Medulla oblongata (tissue), 1 donor: Measurements from ENCODE around the gene BRME1.

Experiments
- DNase-seq: peaks from one replicate; pipeline ENCODE4 v3.0.0-alpha.2; 2015; ENCODE audit errors: extremely low spot score

Gene BRME1

DNA sequence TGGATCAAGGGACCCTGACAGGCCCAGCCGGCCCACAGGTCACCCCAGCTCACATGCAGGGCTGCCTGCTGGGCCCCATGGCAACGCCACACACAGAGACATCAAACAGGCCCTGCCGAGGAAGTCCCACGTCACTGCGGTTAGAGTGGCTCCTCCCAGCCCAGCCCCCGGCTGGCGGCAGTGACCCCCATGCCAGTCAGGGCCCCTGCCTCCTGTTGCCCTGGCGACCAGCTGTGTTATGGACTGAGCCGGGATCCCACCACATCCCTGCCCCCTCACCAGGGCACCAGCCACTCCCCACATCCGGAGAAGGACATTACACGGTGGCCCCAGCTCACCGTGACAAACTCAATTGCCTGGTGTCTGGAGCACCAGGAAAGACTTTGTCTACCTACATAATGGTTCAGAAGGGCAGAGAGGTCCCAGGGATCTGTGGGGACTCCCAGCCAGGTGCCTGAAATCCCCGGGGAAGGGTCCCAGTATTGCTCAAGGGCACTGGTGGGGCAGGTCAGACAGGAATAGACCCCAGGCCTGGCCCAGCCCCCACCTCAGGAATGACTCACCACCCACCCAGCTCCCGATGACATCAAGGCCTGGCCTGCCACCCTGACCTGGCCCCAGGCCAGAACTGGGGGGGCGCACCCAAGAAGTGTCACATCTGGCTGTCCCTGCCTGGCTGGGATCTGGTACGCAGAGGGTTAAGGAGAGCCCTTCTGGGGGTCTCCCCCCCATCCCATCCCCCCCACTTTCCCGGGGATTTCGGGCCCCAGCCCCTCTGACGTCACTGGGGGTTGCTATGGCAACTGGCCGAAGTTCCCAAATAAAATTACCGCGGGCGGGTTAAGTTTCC, 59.1 kb downstream of the BRME1 start:
- DNase-seq: peak; percentile 85

GRCh38 chr19:13844130-13844631, 61.7 kb downstream of the BRME1 start:
- no peak for DNase-seq

GRCh38 chr19:13843104-13843921, 62.6 kb downstream of the BRME1 start:
- no peak for DNase-seq

GRCh38 chr19:13842291-13843103, 63.4 kb downstream of the BRME1 start:
- DNase-seq: peak; percentile 80

- no peak for DNase-seq
Observed at GRCh38 chr19:13841962-13842290, 64.0 kb downstream of the BRME1 start.

- no peak for DNase-seq
Observed at GRCh38 chr19:13841086-13841961, 64.6 kb downstream of the BRME1 start.

GRCh38 chr19:13840305-13841085, 65.4 kb downstream of the BRME1 start:
- no peak for DNase-seq

GRCh38 chr19:13839938-13840304, 66.0 kb downstream of the BRME1 start:
- DNase-seq: no peak

DNA sequence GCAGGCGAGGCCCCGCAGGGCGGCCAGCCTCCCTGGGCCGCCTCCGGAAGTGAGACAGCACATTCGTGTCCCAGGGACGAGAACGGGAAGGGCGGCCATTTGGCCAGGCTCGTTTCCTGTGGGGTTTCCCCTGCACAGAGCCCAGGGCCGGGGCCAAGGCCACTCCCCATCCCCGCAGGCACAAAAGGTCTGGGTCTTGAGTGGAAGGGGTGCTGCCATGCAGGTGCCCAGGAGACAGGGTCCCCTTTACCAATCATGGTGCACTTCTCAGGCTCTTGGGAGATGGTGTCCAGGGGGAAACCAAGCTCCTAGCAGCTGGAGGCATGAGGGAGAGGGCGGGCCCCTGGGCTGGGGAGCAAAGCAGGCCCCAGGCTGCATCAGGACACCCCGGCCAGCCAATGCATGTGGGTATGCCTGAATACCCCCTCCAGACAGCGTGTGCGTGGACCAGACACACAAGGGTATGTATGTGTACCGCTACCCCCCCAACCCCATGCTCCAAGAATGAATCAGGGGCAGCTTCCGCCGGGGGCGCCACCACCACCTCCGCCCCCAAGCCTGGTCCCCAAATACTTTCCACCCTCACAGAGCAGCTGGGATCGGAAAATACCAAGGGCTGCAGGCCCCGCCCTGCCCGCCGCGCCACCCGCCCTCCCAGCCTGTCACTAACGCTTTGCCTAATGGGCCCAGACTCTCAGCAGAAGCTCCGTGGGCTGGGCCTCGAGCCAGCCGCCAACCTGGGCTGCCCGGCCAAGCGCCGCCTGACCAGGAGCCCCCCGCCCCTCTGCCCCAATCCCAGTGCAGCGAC, 66.6 kb downstream of the BRME1 start:
- DNase-seq: peak; percentile 72

- DNase-seq: no peak
Observed at GRCh38 chr19:13838435-13839129, 67.3 kb downstream of the BRME1 start.

- DNase-seq: no peak
Observed at GRCh38 chr19:13835791-13836723, 69.9 kb downstream of the BRME1 start.

- no peak for DNase-seq
Observed at GRCh38 chr19:13834244-13835069, 71.5 kb downstream of the BRME1 start.

- DNase-seq: peak; percentile 91
Observed at GRCh38 chr19:13833330-13834243, 72.3 kb downstream of the BRME1 start.
